Measurements from ENCODE around the gene CAPN13. TPM values are rescaled to one million over a fixed set of nuclear protein-coding genes. Genes with fewer than 3 reads are reported as not detected.

The CAPN13 gene
- total and polyA plus RNA-seq, 2 experiments from 2014 or later: not detected

- no peak for TF ChIP-seq CTCF (IDR thresholded peaks at IDR 0.05; ENCODE audit: low read depth, low read length)
- Histone ChIP-seq H3K4me1 (ENCODE audit: low read depth) (peaks cover 14% of the 10 kb centered on the region), H3K4me3 (no peak overlapping the region), H3K27ac (no peak overlapping the region), H3K9me3 (ENCODE audit: low read depth) (no peaks in the 10 kb centered on the region), H3K36me3 (no peaks in the 10 kb centered on the region), H3K27me3 (no peaks in the 10 kb centered on the region)
- DNase-seq (ENCODE audit: low read depth in 1 of 2, low spot score in 1 of 2): no peak
These were observed 96.8 kb downstream of the CAPN13 start for GRCh38 chr2:30710461-30710860.

- Histone ChIP-seq H3K4me3 (no peak overlapping the region), H3K27ac (no peak overlapping the region), H3K27me3 (no peaks in the 10 kb centered on the region), H3K9me3 (ENCODE audit: low read depth) (no peaks in the 10 kb centered on the region), H3K4me1 (ENCODE audit: low read depth) (peaks cover 18% of the 10 kb centered on the region), H3K36me3 (no peaks in the 10 kb centered on the region)
- DNase-seq (ENCODE audit: low read depth in 1 of 2, low spot score in 1 of 2): no peak
- no peak for TF ChIP-seq CTCF (IDR thresholded peaks at IDR 0.05; ENCODE audit: low read depth, low read length)
These were observed 97.2 kb downstream of the CAPN13 start for GRCh38 chr2:30710016-30710415.

DNA sequence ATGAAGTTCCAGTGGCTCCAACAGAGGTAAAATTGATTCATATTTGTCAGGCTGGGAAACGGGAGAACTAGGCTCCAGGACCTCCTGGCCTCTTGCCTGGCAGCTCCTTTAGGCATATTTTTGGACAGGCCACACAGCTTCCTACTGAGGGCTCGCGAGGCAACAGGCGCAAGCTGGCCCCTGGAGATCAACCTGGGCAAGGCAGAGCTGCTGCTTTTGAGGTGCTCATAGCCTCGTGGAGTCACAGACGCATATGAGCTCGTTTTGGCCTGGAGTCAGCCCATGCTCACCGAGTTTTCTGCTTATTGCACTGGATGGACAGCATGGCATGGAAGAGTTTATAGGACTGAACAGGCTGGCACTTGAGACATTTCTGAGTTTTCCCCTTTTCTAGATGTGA lies 97.7 kb downstream of the CAPN13 start:
- no peak overlapping the region for H3K4me3 ChIP-seq
- no peak for TF ChIP-seq CTCF (IDR thresholded peaks at IDR 0.05; ENCODE audit: low read depth, low read length)
- peaks cover 22% of the 10 kb centered on the region for H3K4me1 ChIP-seq (ENCODE audit: low read depth)
- H3K9me3 ChIP-seq (ENCODE audit: low read depth): no peaks in the 10 kb centered on the region
- H3K36me3 ChIP-seq: no peaks in the 10 kb centered on the region
- no peaks in the 10 kb centered on the region for H3K27me3 ChIP-seq
- H3K27ac ChIP-seq: no peak overlapping the region
- no peak for DNase-seq (ENCODE audit: low read depth in 1 of 2, low spot score in 1 of 2)

GRCh38 chr2:30708491-30709290 lies 98.6 kb downstream of the CAPN13 start:
- peak; percentile 44 for TF ChIP-seq CTCF (IDR thresholded peaks at IDR 0.05; ENCODE audit: low read depth, low read length)
- peak in 1 of 2 donors; percentile 20 for DNase-seq (ENCODE audit: low read depth in 1 of 2, low spot score in 1 of 2)
- no peak overlapping the region for H3K27ac ChIP-seq
- H3K4me1 ChIP-seq (ENCODE audit: low read depth): peaks cover 22% of the 10 kb centered on the region
- H3K27me3 ChIP-seq: no peaks in the 10 kb centered on the region
- H3K9me3 ChIP-seq (ENCODE audit: low read depth): no peaks in the 10 kb centered on the region
- no peak overlapping the region for H3K4me3 ChIP-seq
- H3K36me3 ChIP-seq: no peaks in the 10 kb centered on the region

DNA sequence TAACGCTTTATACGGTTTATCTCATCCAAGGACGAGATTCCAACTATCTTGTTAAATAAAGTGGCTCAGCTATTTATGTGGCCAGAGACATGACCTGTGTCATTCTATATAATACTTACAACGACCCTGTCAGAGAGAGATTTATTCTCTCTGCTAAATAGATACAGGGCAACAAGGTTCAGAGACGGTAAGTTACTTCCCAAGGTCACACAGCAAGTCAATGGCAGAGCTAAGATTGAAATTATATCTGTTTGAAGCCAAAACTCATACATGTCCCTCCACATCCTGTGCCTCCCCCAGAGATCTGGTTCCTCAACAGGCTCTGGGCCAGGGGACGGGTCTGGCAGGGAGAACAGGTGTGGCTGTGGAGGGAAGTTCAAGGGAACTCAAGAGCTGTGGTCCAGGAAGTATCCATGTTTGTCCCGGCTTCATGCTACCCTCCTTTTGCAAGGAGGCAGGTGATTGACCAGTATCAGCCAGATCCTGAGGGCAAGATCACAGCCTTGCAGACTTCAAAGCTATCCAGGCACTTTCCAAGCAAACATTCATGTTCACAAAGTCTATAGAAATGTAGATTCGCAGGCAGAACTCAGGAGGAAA lies 99.8 kb downstream of the CAPN13 start:
- H3K4me3 ChIP-seq: no peak overlapping the region
- no peak overlapping the region for H3K27ac ChIP-seq
- DNase-seq (ENCODE audit: low read depth in 1 of 2, low spot score in 1 of 2): no peak
- no peaks in the 10 kb centered on the region for H3K27me3 ChIP-seq
- peak; percentile 1 for TF ChIP-seq CTCF (IDR thresholded peaks at IDR 0.05; ENCODE audit: low read depth, low read length)
- H3K36me3 ChIP-seq: no peaks in the 10 kb centered on the region
- peaks cover 22% of the 10 kb centered on the region for H3K4me1 ChIP-seq (ENCODE audit: low read depth)
- H3K9me3 ChIP-seq (ENCODE audit: low read depth): no peaks in the 10 kb centered on the region

Data from cardiac muscle cell (in vitro differentiated cells and primary cell).